NB4 (cell line): ENCODE results near the gene ARHGEF17.

Source experiments
- CTCF ChIP-seq: IDR thresholded peaks from one replicate; pipeline ENCODE4 v1.5.1; 2012; ENCODE audit warnings: low read depth, low read length
- MAX ChIP-seq: IDR thresholded peaks from 2 replicates; pipeline ENCODE4 v1.6.1; 2011; ENCODE audit warnings: low read depth, low read length
- MYC ChIP-seq: IDR thresholded peaks from 2 replicates; pipeline ENCODE4 v1.6.1; 2011; ENCODE audit warnings: low read depth, low read length
- POLR2A ChIP-seq: IDR thresholded peaks from 2 replicates; pipeline ENCODE4 v1.6.1; 2011; ENCODE audit warnings: mild to moderate bottlenecking; ENCODE audit not compliant: insufficient read length; ENCODE audit errors: extremely low read depth

- TF ChIP-seq CTCF = no peak
- no peak for TF ChIP-seq POLR2A
- no peak for TF ChIP-seq MAX
- no peak for TF ChIP-seq MYC
Measured at GRCh38 chr11:73296501-73297230, 11.4 kb upstream of the ARHGEF17 start.
